ENCODE results near the gene BPIFB6.

BPIFB6 gene

DNA sequence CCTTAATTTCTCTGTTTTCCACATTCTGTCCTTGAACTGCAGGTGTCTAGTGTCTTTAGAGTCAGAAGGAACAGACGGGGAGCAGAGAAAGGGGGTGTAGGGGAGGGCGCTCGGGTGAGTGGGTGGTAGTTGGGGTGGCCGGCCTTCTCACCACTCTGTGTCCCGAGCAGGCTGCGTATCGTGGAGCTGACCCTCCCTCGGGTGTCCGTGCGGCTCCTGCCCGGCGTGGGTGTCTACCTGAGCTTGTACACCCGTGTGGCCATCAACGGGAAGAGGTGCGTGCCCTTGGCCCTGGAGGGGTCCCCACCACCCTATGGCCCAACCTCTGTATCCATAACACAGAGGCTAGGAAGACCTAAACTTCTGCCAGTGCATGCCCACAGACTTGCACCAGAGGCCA lies 53.3 kb downstream of the BPIFB6 start:
- no peak for DNase-seq (ENCODE audit: low read depth in 3 of 3)

DNA sequence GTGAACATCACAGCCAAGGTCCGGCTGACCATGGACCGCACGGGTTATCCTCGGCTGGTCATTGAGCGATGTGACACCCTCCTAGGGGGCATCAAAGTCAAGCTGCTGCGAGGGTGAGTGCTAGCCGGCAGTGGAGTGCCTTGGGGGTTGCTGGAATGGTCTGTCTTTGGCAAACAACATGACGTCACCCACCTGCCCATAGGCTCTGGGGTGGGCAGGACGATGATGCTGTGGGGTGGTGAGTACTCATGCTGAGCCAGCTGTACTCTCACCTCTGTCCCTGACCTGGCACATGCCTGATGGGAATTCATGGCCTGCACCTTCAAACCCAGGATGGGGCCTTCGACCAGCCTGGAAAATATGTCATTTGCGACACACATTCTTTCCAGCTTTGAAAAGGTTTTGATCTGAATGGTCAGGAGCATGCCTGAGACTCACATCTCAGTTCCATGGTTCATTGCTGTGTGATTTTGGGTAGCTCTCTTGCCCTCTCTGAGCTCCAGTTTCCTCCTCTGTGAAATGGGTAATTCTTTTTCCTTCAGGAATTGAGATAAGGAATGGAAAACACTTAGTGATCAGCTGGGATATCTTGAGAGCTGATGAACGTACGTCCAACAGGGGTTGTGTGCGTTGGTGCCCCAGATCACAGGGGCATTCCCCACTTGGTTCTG lies 54.7 kb downstream of the BPIFB6 start:
- DNase-seq (ENCODE audit: low read depth in 3 of 3): no peak

DNA sequence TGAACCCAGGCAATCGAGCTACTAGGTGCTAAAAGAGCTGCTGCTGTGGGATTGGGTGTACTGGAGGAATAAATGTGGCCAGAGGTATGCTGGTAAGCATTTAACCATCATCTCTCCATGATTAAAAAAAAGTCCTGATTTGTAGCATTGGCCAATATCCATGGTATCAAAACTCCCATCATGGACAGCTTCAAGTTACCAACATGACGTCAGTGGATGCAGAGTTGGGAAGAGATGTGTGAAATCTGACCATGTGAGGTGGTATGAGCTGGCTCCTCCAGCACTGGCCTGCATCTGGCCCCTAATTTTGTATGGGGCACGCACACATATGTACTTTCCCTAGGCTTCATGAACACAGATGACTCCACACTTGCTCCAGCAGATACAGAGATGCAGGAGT lies 59.7 kb downstream of the BPIFB6 start:
- DNase-seq (ENCODE audit: low read depth in 3 of 3): no peak

DNA sequence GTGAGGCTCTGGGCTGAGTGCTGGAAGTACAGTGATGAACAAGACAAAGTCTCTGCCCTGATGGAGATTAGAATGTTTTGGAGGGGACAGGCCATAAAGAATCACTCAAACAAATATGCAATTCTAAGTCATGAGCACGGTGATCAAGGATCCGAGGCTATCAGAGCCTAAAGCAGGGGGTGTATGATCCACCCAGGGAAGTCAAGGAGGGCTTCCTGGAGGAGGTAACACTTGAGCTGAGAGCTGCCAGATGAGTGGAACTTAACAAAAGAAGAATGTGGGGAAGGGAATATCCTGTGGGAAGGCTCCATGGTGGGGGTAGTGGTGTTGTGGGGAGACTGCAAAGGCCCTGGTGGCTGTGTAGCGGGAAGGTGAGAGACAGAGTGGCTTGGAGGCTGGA lies 60.2 kb downstream of the BPIFB6 start:
- no peak for DNase-seq (ENCODE audit: low read depth in 3 of 3)

DNA sequence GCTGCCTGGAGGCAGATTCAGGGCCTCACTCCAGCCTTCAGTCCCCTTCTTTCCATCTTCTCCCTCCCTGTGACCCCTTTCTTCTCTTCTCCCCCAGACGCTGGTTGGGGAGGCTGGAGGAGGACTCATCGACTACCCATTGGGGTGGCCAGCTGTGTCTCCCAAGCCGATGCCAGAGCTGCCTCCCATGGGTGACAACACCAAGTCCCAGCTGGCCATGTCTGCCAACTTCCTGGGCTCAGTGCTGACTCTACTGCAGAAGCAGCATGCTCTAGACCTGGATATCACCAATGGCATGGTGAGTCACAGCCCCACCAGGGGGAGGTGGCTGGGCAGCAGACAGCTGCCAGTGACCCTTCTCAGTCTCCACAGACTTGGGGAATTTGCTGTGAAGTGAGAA lies 60.9 kb downstream of the BPIFB6 start:
- DNase-seq (ENCODE audit: low read depth in 3 of 3): no peak

DNA sequence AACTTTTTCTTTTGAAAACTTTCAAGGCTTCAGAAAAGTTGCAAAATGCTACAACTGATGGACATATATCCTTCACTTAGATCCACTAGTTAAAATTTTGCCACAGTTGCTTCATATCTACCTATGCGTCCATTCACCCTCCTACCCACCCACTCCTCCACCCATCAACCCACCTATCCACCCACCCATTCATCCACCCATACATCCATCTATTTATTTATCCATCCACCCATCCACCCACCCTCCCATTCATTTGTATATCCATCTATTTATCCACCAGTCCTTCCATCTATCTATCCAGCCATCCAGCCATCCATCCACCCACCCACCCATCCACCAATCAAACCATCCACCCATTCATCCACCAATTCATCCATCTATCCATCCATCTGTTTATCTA lies 61.6 kb downstream of the BPIFB6 start:
- DNase-seq (ENCODE audit: low read depth in 3 of 3): no peak

DNA sequence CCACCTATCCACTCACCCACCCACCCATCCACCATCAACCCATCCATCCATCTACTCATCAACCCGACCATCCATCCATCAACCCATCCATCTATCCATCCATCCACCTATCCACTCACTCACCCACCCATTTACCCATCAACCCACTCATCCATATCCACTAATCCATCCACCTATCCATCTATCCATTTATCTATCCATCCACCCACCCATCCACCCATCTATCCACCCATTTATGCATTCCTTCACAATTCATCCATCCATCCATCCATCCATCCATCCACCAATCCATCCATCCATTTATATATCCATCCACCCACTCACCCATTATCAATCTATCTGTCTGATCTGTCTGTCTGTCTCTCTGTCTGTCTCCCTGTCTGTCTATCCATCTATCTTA lies 62.1 kb downstream of the BPIFB6 start:
- no peak for DNase-seq (ENCODE audit: low read depth in 3 of 3)
